Muscle of leg (tissue), 11 donors: ENCODE measurements around the gene HLA-DQB1. TPM values are rescaled to one million over a fixed set of nuclear protein-coding genes. Genes with fewer than 3 reads are reported as not detected.
"Not testable (repeated sequence)": the region's sequence is repeated elsewhere in the genome, so short reads cannot be mapped to it uniquely, and the experiment has no call there.

Experiments
- DNase-seq: peaks from one replicate; pipeline ENCODE4 v3.0.0; 2013
- H3K27ac ChIP-seq: one replicate; pipeline ENCODE4 v1.5.1; 2013; ENCODE audit warnings: mild to moderate bottlenecking, low read length, control low read depth
- H3K27me3 ChIP-seq: one replicate; pipeline ENCODE4 v1.6.1; 2013; ENCODE audit warnings: low read length; ENCODE audit not compliant: control insufficient read depth, insufficient read depth
- H3K36me3 ChIP-seq: one replicate; pipeline ENCODE4 v1.6.1; 2013; ENCODE audit warnings: low read length; ENCODE audit not compliant: control insufficient read depth, insufficient read depth
- H3K4me1 ChIP-seq: one replicate; pipeline ENCODE4 v1.6.1; 2013; ENCODE audit warnings: low read length; ENCODE audit not compliant: control insufficient read depth, insufficient read depth
- H3K4me3 ChIP-seq: one replicate; pipeline ENCODE4 v1.5.1; 2013; ENCODE audit warnings: low read length, control low read depth
- H3K9me3 ChIP-seq: replicated peaks from 2 replicates; pipeline ENCODE4 v1.6.1; 2013; ENCODE audit warnings: low read depth, low read length; ENCODE audit not compliant: control insufficient read depth
- WGBS: methylation state at CpG from one replicate; pipeline ENCODE4 v1.1.5; 2013; ENCODE audit warnings: missing lambda C conversion rate; ENCODE audit not compliant: insufficient coverage; 5-methylcytosine and 5-hydroxymethylcytosine counted together
- polyA plus RNA-seq, 8 donors: library from polyadenylated mRNA; unstranded; fragments of 120-200 nt; gene quantifications; one replicate each; pipeline versions ENCODE4 v1.2.1 to v1.2.3, GENCODE V29; 2013; ENCODE audit warnings: inconsistent platforms in 1 of 8, low replicate concordance in 1 of 8; ENCODE audit not compliant: insufficient read length in 8 of 8, insufficient read depth in 1 of 8
- total RNA-seq: library from RNA; stranded (reverse); fragments of 120-200 nt; gene quantifications from one replicate; pipeline ENCODE4 v1.2.4, GENCODE V29; 2013

Gene HLA-DQB1
- total and polyA plus RNA-seq, 9 donors: 0.37 to 5.0 (median 3.8) TPM

DNA sequence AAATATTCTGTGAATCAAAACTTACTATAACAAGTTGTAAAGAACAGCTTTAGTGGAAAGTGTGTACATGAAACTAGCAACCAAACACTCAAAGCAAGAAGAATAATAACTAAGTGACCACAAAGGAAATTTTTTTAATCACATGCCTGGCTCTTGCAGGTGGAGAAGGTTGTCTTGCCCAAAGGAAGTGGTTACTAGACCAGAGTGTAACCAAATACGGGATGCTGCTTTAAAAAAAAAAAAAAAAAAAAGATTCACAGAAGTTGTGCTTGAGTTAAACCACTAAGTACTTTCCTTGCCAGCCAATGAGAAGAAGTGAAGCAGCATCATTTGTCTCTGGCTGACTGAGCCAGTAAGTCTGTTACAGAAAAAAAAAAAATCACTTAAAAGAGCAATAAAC is 19.1 kb upstream of the HLA-DQB1 start:
- H3K36me3 ChIP-seq: no peaks in the 10 kb centered on the region
- H3K4me3 ChIP-seq: no peak overlapping the region
- no peaks in the 10 kb centered on the region for H3K9me3 ChIP-seq
- H3K27ac ChIP-seq: no peak overlapping the region
- no peaks in the 10 kb centered on the region for H3K4me1 ChIP-seq
- H3K27me3 ChIP-seq: peaks cover 4% of the 10 kb centered on the region
- peak; percentile 42 for DNase-seq
- WGBS: no CpG with 5 or more reads among the region's 1 CpG

- no peaks in the 10 kb centered on the region for H3K36me3 ChIP-seq
- H3K27ac ChIP-seq: no peak overlapping the region
- H3K27me3 ChIP-seq: peaks cover 4% of the 10 kb centered on the region
- no peaks in the 10 kb centered on the region for H3K9me3 ChIP-seq
- no peak for DNase-seq
- H3K4me3 ChIP-seq: no peak overlapping the region
- no peaks in the 10 kb centered on the region for H3K4me1 ChIP-seq
- WGBS: no CpG with 5 or more reads among the region's 3 CpGs
Measured at GRCh38 chr6:32684246-32684645, 17.8 kb upstream of the HLA-DQB1 start.

DNA sequence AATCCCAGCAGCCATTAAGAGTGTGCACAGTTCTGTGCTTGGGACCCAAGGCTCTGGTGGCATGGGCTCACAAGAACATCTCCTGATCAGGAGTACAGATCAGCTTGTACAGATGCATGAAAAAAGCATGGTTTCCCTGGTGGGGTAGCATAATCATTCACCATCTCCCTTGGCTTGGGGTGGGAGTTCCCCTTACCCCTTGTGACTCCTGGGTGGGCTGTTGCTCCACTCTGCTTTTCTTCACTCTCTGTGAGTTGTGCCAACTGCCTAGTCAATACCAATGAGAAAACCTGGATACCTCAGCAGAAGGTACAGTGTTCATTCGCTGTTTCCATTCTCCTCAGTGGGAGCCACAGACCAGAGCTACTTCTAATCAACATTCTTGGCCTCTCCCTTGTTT is 13.6 kb upstream of the HLA-DQB1 start:
- Histone ChIP-seq H3K36me3 (no peaks in the 10 kb centered on the region), H3K4me1 (no peaks in the 10 kb centered on the region), H3K9me3 (no peaks in the 10 kb centered on the region), H3K27ac (no peak overlapping the region), H3K27me3 (peaks cover 2% of the 10 kb centered on the region), H3K4me3 (no peak overlapping the region)
- no peak for DNase-seq
- no CpG with 5 or more reads among the region's 1 CpG for WGBS

- Histone ChIP-seq H3K27ac (no peak overlapping the region), H3K4me3 (no peak overlapping the region), H3K4me1 (no peaks in the 10 kb centered on the region), H3K36me3 (no peaks in the 10 kb centered on the region), H3K27me3 (peaks cover 2% of the 10 kb centered on the region), H3K9me3 (no peaks in the 10 kb centered on the region)
- 40% methylated on average over 2 of the region's 4 CpGs for WGBS
- no peak for DNase-seq
Measured at GRCh38 chr6:32679492-32679891, 13.0 kb upstream of the HLA-DQB1 start.

DNA sequence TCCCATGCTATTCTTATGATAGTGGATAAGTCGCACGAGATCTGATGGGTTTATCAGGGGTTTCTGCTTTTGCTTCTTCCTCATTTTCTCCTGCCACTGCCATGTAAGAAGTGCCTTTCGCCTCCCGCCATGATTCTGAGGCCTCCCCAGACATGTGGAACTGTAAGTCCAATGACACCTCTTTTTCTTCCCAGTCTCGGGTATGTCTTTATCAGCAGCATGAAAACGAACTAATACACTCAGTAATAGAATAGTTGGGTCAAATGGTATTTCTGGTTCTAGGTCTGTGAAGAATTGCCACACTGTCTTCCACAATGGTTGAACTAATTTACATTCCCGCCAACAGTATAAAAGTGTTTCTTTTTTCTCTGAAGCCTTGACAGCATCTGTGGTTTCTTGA is 7.7 kb upstream of the HLA-DQB1 start:
- not testable (repeated sequence) for H3K4me3 ChIP-seq, H3K27me3 ChIP-seq
- WGBS: no CpG with 5 or more reads among the region's 7 CpGs

DNA sequence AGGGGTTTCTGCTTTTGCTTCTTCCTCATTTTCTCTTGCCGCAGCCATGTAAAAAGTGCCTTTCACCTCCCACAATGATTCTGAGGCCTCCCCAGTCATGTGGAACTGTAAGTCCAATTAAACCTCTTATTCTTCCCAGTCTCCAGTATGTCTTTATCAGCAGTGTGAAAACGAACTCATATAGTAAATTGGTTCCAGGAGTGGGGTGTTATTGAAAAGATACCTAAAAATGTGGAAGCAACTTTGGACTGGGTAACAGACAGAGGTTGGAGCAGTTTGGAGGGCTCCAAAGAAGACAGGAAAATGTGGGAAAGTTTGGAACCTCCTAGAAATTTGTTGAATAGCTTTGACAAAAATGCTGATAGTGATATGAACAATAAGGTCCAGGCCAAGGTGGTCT is 5.5 kb upstream of the HLA-DQB1 start:
- no CpG with 5 or more reads among the region's 2 CpGs for whole genome bisulfite sequencing
- not testable (repeated sequence) for H3K9me3 ChIP-seq, DNase-seq, H3K4me1 ChIP-seq, H3K27me3 ChIP-seq, H3K27ac ChIP-seq, H3K36me3 ChIP-seq, H3K4me3 ChIP-seq

More for the DNA sequence above, 7.7 kb upstream of the HLA-DQB1 start:
- not testable (repeated sequence) for H3K4me1 ChIP-seq, H3K36me3 ChIP-seq, H3K9me3 ChIP-seq, H3K27ac ChIP-seq, DNase-seq

DNA sequence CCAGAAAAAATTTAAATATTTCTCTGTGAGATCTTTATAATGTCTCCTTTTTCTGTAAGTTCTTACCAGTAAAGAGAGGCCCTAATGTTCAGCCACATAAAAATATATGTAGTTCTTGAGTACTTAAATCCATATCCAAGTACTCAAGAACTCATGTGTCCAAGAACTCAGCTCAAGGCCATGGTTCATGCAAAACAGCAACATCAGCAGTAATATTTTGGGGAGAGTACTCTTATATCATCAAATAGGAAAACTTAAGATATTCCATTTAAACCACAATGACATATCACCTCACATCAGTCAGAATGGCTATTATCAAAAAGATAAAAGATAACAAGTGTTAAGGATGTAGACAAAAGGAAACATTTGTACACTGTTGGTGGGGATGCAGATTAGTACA is 3.4 kb upstream of the HLA-DQB1 start:
- DNase-seq: no peak
- no peaks in the 10 kb centered on the region for H3K4me1 ChIP-seq
- H3K27me3 ChIP-seq: peaks cover 7% of the 10 kb centered on the region
- no peak overlapping the region for H3K27ac ChIP-seq
- no peaks in the 10 kb centered on the region for H3K9me3 ChIP-seq
- H3K36me3 ChIP-seq: no peaks in the 10 kb centered on the region
- no peak overlapping the region for H3K4me3 ChIP-seq

DNA sequence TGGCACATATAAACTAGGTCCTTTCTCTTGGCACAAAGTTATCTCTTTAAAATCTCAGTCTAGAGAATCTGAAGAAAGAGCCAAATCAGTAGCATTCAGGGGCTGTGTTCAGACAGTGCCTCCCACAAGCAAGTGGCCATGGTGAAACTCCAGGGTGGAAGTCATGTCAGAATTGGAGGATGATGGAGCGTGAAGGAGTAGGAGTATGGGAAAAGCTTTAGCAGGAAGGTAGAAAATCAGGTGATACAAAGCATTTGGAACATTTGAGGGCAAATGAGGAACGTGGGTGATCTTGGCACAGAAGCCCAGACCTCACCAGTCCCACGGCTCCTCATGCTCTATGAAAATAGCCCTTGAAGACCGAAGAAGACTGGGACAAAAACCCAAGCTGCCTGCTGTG is 2.8 kb upstream of the HLA-DQB1 start:
- DNase-seq: no peak
- Histone ChIP-seq H3K36me3 (no peaks in the 10 kb centered on the region), H3K9me3 (no peaks in the 10 kb centered on the region), H3K27me3 (peaks cover 9% of the 10 kb centered on the region), H3K4me3 (no peak overlapping the region), H3K27ac (no peak overlapping the region), H3K4me1 (no peaks in the 10 kb centered on the region)
- WGBS: no CpG with 5 or more reads among the region's 4 CpGs

DNA sequence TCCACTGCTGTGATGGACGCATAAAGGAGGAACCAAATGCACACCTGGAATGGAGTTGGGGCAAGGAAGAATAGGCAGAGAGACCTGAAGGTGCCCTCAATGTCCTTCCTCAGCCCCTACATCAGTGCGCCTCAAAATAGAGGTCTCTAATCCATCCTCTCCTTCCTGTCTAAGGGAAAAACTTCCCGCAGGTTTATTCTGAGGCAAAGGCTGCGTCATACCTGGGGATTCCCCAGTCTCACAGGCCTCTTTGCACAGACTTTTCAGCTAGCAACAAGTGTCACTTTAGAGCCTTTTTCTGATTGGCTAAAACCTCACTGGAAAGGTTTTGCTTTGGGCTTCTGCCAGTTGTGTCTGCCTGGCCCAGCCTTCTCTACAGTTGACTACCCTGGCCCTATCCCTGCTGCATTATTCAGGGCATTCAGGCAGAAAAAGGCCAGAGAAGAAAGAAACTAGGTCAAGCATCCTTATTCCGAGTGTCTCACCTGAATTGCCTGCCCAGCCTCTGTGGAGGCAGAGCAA is 1.8 kb upstream of the HLA-DQB1 start:
- Histone ChIP-seq H3K36me3 (no peaks in the 10 kb centered on the region), H3K4me3 (no peak overlapping the region), H3K27ac (peak overlapping the region; percentile 7), H3K9me3 (no peaks in the 10 kb centered on the region), H3K27me3 (peaks cover 9% of the 10 kb centered on the region), H3K4me1 (no peaks in the 10 kb centered on the region)
- DNase-seq: peak; percentile 49
- WGBS: 42% methylated on average over 2 of the region's 5 CpGs

DNA sequence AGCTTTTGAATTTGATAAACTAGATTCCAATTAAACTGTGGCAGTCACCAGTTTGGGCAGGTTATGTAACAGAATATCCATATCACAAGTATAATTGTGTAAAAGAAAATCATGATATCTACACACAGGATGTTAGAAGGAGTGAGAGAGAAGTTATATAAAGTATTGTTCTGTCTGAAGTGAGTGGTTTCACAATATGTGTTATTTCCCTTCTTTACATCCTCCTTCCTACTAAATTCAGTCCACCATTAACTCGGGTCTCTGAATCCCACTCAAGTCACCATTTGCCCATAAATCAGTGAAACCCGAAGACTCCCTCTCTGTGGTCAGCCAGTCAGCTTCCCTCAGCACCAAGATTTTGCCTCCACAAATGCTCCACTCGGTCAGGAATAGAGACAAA is 796 bp downstream of the HLA-DQB1 start:
- Histone ChIP-seq H3K4me3 (no peak overlapping the region), H3K27ac (no peak overlapping the region)
- 15% methylated on average over 3 of the region's 3 CpGs for WGBS

DNA sequence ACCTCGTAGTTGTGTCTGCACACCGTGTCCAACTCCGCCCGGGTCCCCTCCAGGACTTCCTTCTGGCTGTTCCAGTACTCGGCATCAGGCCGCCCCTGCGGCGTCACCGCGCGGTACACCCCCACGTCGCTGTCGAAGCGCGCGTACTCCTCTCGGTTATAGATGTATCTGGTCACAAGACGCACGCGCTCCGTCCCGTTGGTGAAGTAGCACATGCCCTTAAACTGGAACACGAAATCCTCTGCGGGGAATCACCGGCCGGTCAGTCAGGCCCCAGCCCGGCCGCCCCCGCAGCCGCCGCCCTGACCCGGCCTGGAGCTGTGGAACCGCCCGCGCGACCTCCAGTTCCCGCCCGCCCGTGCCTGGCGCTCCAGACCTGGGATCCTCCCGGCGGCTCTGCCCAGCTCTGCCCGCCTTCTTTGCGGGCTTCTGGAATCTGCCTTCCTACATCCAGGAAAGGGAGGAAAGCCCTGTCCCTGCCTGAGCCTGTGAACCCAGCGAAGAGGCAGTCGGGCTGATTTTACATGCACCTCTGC is 1.6 kb downstream of the HLA-DQB1 start:
- peak; percentile 17 for DNase-seq
- Histone ChIP-seq H3K9me3 (no peaks in the 10 kb centered on the region), H3K27me3 (peaks cover 9% of the 10 kb centered on the region), H3K4me1 (no peaks in the 10 kb centered on the region), H3K36me3 (no peaks in the 10 kb centered on the region), H3K27ac (no peak overlapping the region), H3K4me3 (no peak overlapping the region)
- under 1% methylated on average over 39 of the region's 47 CpGs for WGBS

More for the DNA sequence above, 796 bp downstream of the HLA-DQB1 start:
- Histone ChIP-seq H3K9me3 (no peaks in the 10 kb centered on the region), H3K36me3 (no peaks in the 10 kb centered on the region), H3K27me3 (peaks cover 9% of the 10 kb centered on the region), H3K4me1 (no peaks in the 10 kb centered on the region)
- no peak for DNase-seq
